Keratinocyte (primary cell): ENCODE measurements around the gene COG5. TPM values are rescaled to one million over a fixed set of nuclear protein-coding genes. Genes with fewer than 3 reads are reported as not detected.

Source experiments
- DNase-seq: peaks from one replicate; pipeline ENCODE4 v3.0.0-alpha.2; 2011; ENCODE audit warnings: low read depth, missing footprints, low spot score
- FAIRE-seq: peaks from 2 replicates; lab custom pipeline; 2011; peaks lifted over from hg19 to GRCh38; lab: Jason Lieb, UNC
- H2AFZ ChIP-seq: 2 replicates; pipeline ENCODE4 v1.6.0; 2012; ENCODE audit warnings: low read length, control low read depth, inconsistent platforms; ENCODE audit not compliant: control insufficient read depth
- H3K27ac ChIP-seq: 2 replicates; pipeline ENCODE4 v1.5.1; 2011; ENCODE audit warnings: low read length; ENCODE audit not compliant: control insufficient read depth, insufficient read depth
- H3K27me3 ChIP-seq: 3 replicates; pipeline ENCODE4 v1.6.0; 2011; ENCODE audit warnings: low read length; ENCODE audit not compliant: control insufficient read depth, insufficient read depth; ENCODE audit errors: extremely low read depth
- H3K36me3 ChIP-seq, 2 experiments: 2 replicates in 1 of 2; 3 replicates in 1 of 2; pipeline ENCODE4 v1.5.1; 2011; ENCODE audit warnings: low read length in 2 of 2, mild to moderate bottlenecking in 1 of 2; ENCODE audit not compliant: control insufficient read depth in 2 of 2, insufficient read depth in 2 of 2; ENCODE audit errors: extremely low read depth in 1 of 2
- H3K4me1 ChIP-seq: 3 replicates; pipeline ENCODE4 v1.5.1; 2011; ENCODE audit warnings: low read length; ENCODE audit not compliant: control insufficient read depth, insufficient read depth; ENCODE audit errors: extremely low read depth
- H3K4me2 ChIP-seq: 3 replicates; pipeline ENCODE4 v1.6.0; 2011; ENCODE audit warnings: low read depth, low read length; ENCODE audit not compliant: control insufficient read depth, insufficient read depth; ENCODE audit errors: extremely low read depth
- H3K4me3 ChIP-seq, 3 experiments: fragments of 200-600 bp in 1 of 3; sonication (generic) in 1 of 3; 2 replicates in 2 of 3; 3 replicates in 1 of 3; pipeline ENCODE4 v1.5.1; 2011 to 2016; ENCODE audit warnings: low read length in 3 of 3, mild to moderate bottlenecking in 3 of 3, control low read depth in 2 of 3, inconsistent platforms in 1 of 3, low read depth in 1 of 3, mixed read lengths in 1 of 3, mixed run types in 1 of 3, moderate library complexity in 1 of 3; ENCODE audit not compliant: control insufficient read depth in 2 of 3, insufficient read depth in 2 of 3; ENCODE audit errors: extremely low read depth in 1 of 3
- H3K79me2 ChIP-seq: 2 replicates; pipeline ENCODE4 v1.6.0; 2012; ENCODE audit warnings: low read length; ENCODE audit not compliant: control insufficient read depth, insufficient read depth
- H3K9ac ChIP-seq: 3 replicates; pipeline ENCODE4 v1.6.0; 2011; ENCODE audit warnings: low read length; ENCODE audit not compliant: control insufficient read depth, insufficient read depth; ENCODE audit errors: extremely low read depth
- H3K9me1 ChIP-seq: 3 replicates; pipeline ENCODE4 v1.6.0; 2011; ENCODE audit warnings: low read length; ENCODE audit not compliant: control insufficient read depth, insufficient read depth; ENCODE audit errors: extremely low read depth
- H3K9me3 ChIP-seq: 2 replicates; pipeline ENCODE4 v1.5.1; 2012; ENCODE audit warnings: low read depth, low read length; ENCODE audit not compliant: control insufficient read depth
- H4K20me1 ChIP-seq: 3 replicates; pipeline ENCODE4 v1.6.0; 2011; ENCODE audit warnings: low read length; ENCODE audit not compliant: control insufficient read depth, insufficient read depth; ENCODE audit errors: extremely low read depth
- CTCF ChIP-seq, 3 experiments: IDR thresholded peaks in 1 of 3; conservative IDR thresholded peaks in 1 of 3; optimal IDR thresholded peaks in 1 of 3; 2 replicates in 2 of 3; 3 replicates in 1 of 3; pipeline versions ENCODE3 to v1.5.1; 2011; ENCODE audit warnings: low read length in 3 of 3, mild to moderate bottlenecking in 3 of 3, moderate library complexity in 2 of 3, control low read depth in 1 of 3, inconsistent platforms in 1 of 3; ENCODE audit not compliant: insufficient read depth in 2 of 3; ENCODE audit errors: extremely low read depth in 1 of 3
- EZH2 ChIP-seq: IDR thresholded peaks from one replicate; pipeline ENCODE4 v1.6.1; 2012; ENCODE audit warnings: inconsistent platforms, mild to moderate bottlenecking, low read length, moderate library complexity
- dilution Hi-C: fragments of 300-500 bp; cut with MboI; formaldehyde crosslinking; loops from one replicate; pipeline ENCODE4 v1.7.0; 2020; ENCODE audit warnings: low sequenced_read_pairs; ENCODE audit not compliant: extremely low pct_ligation_motif_present
- polyA plus RNA-seq, 5 experiments: library from polyadenylated mRNA; depleted of rRNA in 3 of 5; stranded (reverse) in 3 of 5; stranded (forward) in 1 of 5; unstranded in 1 of 5; fragments of >200 nt; gene quantifications; 1 replicate in 1 of 5; 2 replicates in 3 of 5; 3 replicates in 1 of 5; pipeline versions ENCODE4 v1.2.1 to v1.2.3, GENCODE V29; 2011 to 2012; ENCODE audit warnings: missing spikeins in 2 of 5, low read depth in 1 of 5, low replicate concordance in 1 of 5

The COG5 gene
- polyA plus RNA-seq, 1 donor (not counting 4 experiments of a cell fraction or from before 2014, with no cell fraction given) = 50.7 TPM

- Histone ChIP-seq H3K9me1 (no peaks in the 10 kb centered on the region), H3K4me2 (no peak overlapping the region)
Measured at GRCh38 chr7:107196834-107197610, 366.7 kb downstream of the COG5 start.

GRCh38 chr7:107194052-107194451 lies 369.7 kb downstream of the COG5 start:
- Histone ChIP-seq H3K4me2 (no peak overlapping the region), H3K9ac (no peak overlapping the region), H3K9me1 (no peaks in the 10 kb centered on the region), H3K36me3 (peaks cover 8 to 10% of the 10 kb centered on the region in 2 experiments), H3K4me3 (no peak overlapping the region), H2AFZ (no peak overlapping the region), H3K27me3 (no peaks in the 10 kb centered on the region), H3K79me2 (no peaks in the 10 kb centered on the region), H3K4me1 (no peaks in the 10 kb centered on the region), H4K20me1 (no peaks in the 10 kb centered on the region), H3K27ac (no peak overlapping the region), H3K9me3 (no peaks in the 10 kb centered on the region)
- DNase-seq = no peak
- FAIRE-seq = no peak
- dilution Hi-C loops = no loop called here
- no peak for TF ChIP-seq CTCF (optimal IDR thresholded peaks at IDR 0.05 in 1 of 3, IDR thresholded peaks at IDR 0.05 in 1 of 3, conservative IDR thresholded peaks at IDR 0.05 in 1 of 3; ENCODE audit: extremely low read depth in 1 of 3, insufficient read depth in 2 of 3, low read length in 3 of 3)

More at GRCh38 chr7:107196834-107197610, 366.7 kb downstream of the COG5 start:
- H3K27ac ChIP-seq = no peak overlapping the region
- dilution Hi-C loops = no loop called here
- no peaks in the 10 kb centered on the region for H3K4me1 ChIP-seq
- H3K9me3 ChIP-seq = no peaks in the 10 kb centered on the region
- H3K36me3 ChIP-seq = peaks cover 12 to 19% of the 10 kb centered on the region in 2 experiments
- H3K27me3 ChIP-seq = no peaks in the 10 kb centered on the region
- no peaks in the 10 kb centered on the region for H3K79me2 ChIP-seq
- FAIRE-seq = no peak
- DNase-seq = no peak
- no peak overlapping the region for H3K4me3 ChIP-seq
- no peak overlapping the region for H3K9ac ChIP-seq
- H2AFZ ChIP-seq = no peak overlapping the region
- no peaks in the 10 kb centered on the region for H4K20me1 ChIP-seq
- no peak for TF ChIP-seq CTCF (optimal IDR thresholded peaks at IDR 0.05 in 1 of 3, IDR thresholded peaks at IDR 0.05 in 1 of 3, conservative IDR thresholded peaks at IDR 0.05 in 1 of 3; ENCODE audit: extremely low read depth in 1 of 3, insufficient read depth in 2 of 3, low read length in 3 of 3)
- no peak for TF ChIP-seq EZH2
